ENCODE data around the gene RBM15. TPM values are rescaled to one million over a fixed set of nuclear protein-coding genes. Genes with fewer than 3 reads are reported as not detected.

RBM15 gene
- total and polyA plus RNA-seq, 2 experiments from 2014 or later, result 20.8 to 84.0 TPM

- Mint-ChIP-seq H3K36me3 (ENCODE audit: low read depth) (peaks cover 58% of the 10 kb centered on the region), H3K4me3 (no peak overlapping the region), H3K9me3 (no peaks in the 10 kb centered on the region), H3K27ac (no peak overlapping the region), H3K4me1 (peaks cover 62% of the 10 kb centered on the region), H3K27me3 (ENCODE audit: insufficient read depth, low read depth, poor library complexity) (peaks cover 10% of the 10 kb centered on the region)
- Histone ChIP-seq H3F3A (replicated peaks; ENCODE audit: low read depth) (no peaks in the 10 kb centered on the region), H2AFZ (no peak overlapping the region), H3K79me2 (replicated peaks; ENCODE audit: insufficient read depth) (peaks cover 73% of the 10 kb centered on the region), H3K9me2 (ENCODE audit: insufficient read depth) (no peaks in the 10 kb centered on the region), H3K4me3 (peak overlapping the region; percentile 57), H3K4me1 (ENCODE audit: insufficient read depth) (peaks cover 60% of the 10 kb centered on the region), H3K36me3 (ENCODE audit: insufficient read depth) (no peaks in the 10 kb centered on the region; the same call in 1 of the 2 replicates), H3K4me2 (peak overlapping the region; percentile 89), H3K27me3 (ENCODE audit: insufficient read depth) (no peaks in the 10 kb centered on the region), H4K20me1 (replicated peaks; ENCODE audit: insufficient read depth) (peaks cover 67% of the 10 kb centered on the region), H3K27ac (ENCODE audit: low read depth) (no peak overlapping the region)
- ATAC-seq, result no peak
- DNase-seq (ENCODE audit: low spot score), result no peak
- TF ChIP-seq EZH2 (IDR thresholded peaks at IDR 0.05; ENCODE audit: low read depth, unreplicated experiment), result no peak
- no peak for TF ChIP-seq CTCF (conservative IDR thresholded peaks at IDR 0.05; ENCODE audit: low read depth in 2 of 2)
- TF ChIP-seq ZNF462 (CRISPR knock-in tag; IDR thresholded peaks at IDR 0.05), result no peak
- no peak for TF ChIP-seq ZNF114 (CRISPR knock-in tag; IDR thresholded peaks at IDR 0.05)
- TF ChIP-seq EZH2phosphoT487 (IDR thresholded peaks at IDR 0.05; ENCODE audit: unreplicated experiment), result no peak
- TF ChIP-seq ZNF331 (CRISPR knock-in tag; IDR thresholded peaks at IDR 0.05; ENCODE audit: low read depth), result no peak
- no peak for TF ChIP-seq NANOG (IDR thresholded peaks at IDR 0.05; ENCODE audit: borderline replicate concordance)
- no peak for TF ChIP-seq JUNB (IDR thresholded peaks at IDR 0.05; ENCODE audit: unreplicated experiment)
- no peak for TF ChIP-seq STAT1 (IDR thresholded peaks at IDR 0.05; ENCODE audit: unreplicated experiment)
- no peak for TF ChIP-seq ETS1 (IDR thresholded peaks at IDR 0.05)
- no peak for TF ChIP-seq REST (IDR thresholded peaks at IDR 0.05; ENCODE audit: unreplicated experiment)
- no peak for TF ChIP-seq CREB1 (CRISPR knock-in tag; IDR thresholded peaks at IDR 0.05; ENCODE audit: low read depth)
Observed at GRCh38 chr1:110341872-110342331, 2.7 kb downstream of the RBM15 start.
